ENCODE measurements around the gene SYNGR1. TPM values are rescaled to one million over a fixed set of nuclear protein-coding genes. Genes with fewer than 3 reads are reported as not detected.

SYNGR1 gene
- total RNA-seq, 1 donor from 2014 or later = 2.2 TPM

DNA sequence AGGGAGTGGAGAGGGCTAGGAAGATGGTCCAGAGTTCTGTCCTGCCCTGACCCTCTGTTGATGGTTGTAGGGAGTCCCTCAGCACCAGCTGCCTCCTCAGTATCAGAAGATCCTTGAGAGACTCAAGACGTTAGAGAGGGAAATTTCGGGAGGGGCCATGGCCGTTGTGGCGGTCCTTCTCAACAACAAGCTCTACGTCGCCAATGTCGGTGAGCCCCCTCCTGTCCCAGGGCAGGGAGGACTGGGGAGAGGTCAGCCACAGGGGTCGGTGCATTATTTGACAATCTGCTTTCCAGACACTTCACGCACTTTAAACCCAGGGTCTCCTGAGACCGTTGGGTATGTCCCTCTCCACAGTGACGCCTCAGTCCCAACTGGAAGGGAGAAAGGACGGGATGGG, 67.8 kb downstream of the SYNGR1 start:
- H3K27ac ChIP-seq = no peak overlapping the region
- TF ChIP-seq, protein P1, sequence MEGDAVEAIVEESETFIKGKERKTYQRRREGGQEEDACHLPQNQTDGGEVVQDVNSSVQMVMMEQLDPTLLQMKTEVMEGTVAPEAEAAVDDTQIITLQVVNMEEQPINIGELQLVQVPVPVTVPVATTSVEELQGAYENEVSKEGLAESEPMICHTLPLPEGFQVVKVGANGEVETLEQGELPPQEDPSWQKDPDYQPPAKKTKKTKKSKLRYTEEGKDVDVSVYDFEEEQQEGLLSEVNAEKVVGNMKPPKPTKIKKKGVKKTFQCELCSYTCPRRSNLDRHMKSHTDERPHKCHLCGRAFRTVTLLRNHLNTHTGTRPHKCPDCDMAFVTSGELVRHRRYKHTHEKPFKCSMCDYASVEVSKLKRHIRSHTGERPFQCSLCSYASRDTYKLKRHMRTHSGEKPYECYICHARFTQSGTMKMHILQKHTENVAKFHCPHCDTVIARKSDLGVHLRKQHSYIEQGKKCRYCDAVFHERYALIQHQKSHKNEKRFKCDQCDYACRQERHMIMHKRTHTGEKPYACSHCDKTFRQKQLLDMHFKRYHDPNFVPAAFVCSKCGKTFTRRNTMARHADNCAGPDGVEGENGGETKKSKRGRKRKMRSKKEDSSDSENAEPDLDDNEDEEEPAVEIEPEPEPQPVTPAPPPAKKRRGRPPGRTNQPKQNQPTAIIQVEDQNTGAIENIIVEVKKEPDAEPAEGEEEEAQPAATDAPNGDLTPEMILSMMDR (IDR thresholded peaks at IDR 0.05) = no peak
- no peaks in the 10 kb centered on the region for H3K27me3 ChIP-seq
- intact Hi-C loops (cut with DNase I) = no loop called here
- H3K36me3 ChIP-seq = peaks cover 67 to 72% of the 10 kb centered on the region in 2 donors
- no peaks in the 10 kb centered on the region for H3K9me3 ChIP-seq
- H3K4me3 ChIP-seq = no peak overlapping the region
- no peaks in the 10 kb centered on the region for H3K4me1 ChIP-seq
- DNase-seq (ENCODE audit: low spot score in 2 of 2) = no peak

DNA sequence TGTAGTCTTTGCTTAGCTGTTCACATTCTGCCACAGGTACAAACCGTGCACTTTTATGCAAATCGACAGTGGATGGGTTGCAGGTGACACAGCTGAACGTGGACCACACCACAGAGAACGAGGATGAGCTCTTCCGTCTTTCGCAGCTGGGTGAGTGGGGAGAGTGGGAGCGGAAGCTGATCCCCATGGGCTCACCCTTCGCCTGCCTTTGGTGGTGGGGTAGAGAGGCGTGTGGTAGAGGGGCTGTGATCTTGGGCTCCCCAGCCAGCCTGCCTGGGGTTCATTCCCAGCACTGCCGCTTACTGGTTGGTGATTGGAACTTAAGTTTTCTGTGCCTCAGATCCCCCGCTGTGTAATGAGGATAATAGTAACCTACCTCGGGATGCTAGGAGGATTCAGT, 68.9 kb downstream of the SYNGR1 start:
- no peaks in the 10 kb centered on the region for H3K4me1 ChIP-seq
- intact Hi-C loops (cut with DNase I) = no loop called here
- no peaks in the 10 kb centered on the region for H3K9me3 ChIP-seq
- no peak overlapping the region for H3K4me3 ChIP-seq
- TF ChIP-seq, protein P1 (IDR thresholded peaks at IDR 0.05) = no peak
- no peak overlapping the region for H3K27ac ChIP-seq
- H3K27me3 ChIP-seq = no peaks in the 10 kb centered on the region
- H3K36me3 ChIP-seq = peaks cover 68 to 80% of the 10 kb centered on the region in 2 donors
- DNase-seq (ENCODE audit: low spot score in 2 of 2) = no peak

DNA sequence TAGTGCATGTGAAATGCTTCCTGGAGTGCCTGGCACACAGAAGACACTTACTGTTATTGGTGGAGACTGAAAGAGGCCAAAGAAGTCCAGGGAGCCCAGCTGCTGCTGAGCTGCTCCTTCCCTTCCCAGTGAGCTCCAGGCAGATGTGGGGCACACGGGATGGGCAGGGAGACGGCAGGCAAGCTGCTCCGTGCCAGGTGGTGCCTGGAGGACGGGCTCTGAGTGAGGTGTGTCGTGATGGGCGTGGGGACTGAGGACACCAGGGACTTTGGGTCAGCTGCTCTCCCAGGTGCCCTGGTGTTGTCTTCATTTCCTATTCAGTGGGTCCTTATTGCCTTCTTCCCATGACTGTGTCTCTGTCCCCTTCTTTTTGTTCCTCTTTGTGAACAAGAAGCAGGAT, 69.3 kb downstream of the SYNGR1 start:
- H3K9me3 ChIP-seq = no peaks in the 10 kb centered on the region
- H3K27me3 ChIP-seq = no peaks in the 10 kb centered on the region
- H3K27ac ChIP-seq = no peak overlapping the region
- no peak overlapping the region for H3K4me3 ChIP-seq
- TF ChIP-seq, protein P1 (IDR thresholded peaks at IDR 0.05) = no peak
- no peaks in the 10 kb centered on the region for H3K4me1 ChIP-seq
- no peak for DNase-seq (ENCODE audit: low spot score in 2 of 2)
- peaks cover 68 to 80% of the 10 kb centered on the region in 2 donors for H3K36me3 ChIP-seq
- intact Hi-C loops (cut with DNase I) = no loop called here

DNA sequence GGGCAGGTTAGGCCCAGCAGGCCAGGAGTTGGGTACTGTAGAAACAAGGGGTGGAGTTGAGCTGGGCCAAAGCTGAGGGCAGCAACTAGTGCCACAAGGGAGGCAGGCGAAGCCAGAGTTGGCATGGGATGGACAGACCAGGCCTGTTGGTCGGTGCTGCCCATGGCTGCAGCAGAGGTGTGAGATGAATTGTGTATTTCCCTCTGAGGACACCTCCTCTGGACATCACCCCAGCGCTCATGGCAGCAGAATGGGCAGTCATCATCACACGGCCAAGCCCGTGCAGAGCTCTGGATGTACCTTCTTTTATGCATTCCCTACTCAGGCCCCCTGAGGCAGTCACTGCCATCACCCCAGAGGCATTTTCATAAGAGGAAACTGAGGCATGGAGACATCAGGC, 70.1 kb downstream of the SYNGR1 start:
- no peaks in the 10 kb centered on the region for H3K9me3 ChIP-seq
- no peak overlapping the region for H3K4me3 ChIP-seq
- H3K4me1 ChIP-seq = no peaks in the 10 kb centered on the region
- no peaks in the 10 kb centered on the region for H3K27me3 ChIP-seq
- H3K27ac ChIP-seq = no peak overlapping the region
- DNase-seq (ENCODE audit: low spot score in 2 of 2) = no peak
- intact Hi-C loops (cut with DNase I) = no loop called here
- TF ChIP-seq, protein P1 (IDR thresholded peaks at IDR 0.05) = no peak
- peaks cover 68 to 84% of the 10 kb centered on the region in 2 donors for H3K36me3 ChIP-seq

DNA sequence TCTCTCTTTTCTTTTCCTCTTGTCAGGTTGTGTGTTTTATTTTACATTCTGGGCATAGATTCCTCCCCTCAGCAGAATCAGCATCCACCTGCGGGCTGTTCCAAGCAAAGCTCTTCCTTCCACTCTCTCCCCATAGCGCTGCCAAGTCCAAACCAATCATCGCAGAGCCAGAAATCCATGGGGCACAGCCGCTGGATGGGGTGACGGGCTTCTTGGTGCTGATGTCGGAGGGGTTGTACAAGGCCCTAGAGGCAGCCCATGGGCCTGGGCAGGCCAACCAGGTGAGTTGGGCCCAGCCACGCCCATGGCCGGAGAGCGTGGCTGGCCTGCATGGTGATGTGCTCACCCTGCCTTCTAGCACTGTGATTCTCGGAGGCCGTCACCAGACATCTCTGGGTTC, 71.9 kb downstream of the SYNGR1 start:
- no peak for DNase-seq (ENCODE audit: low spot score in 2 of 2)
- H3K9me3 ChIP-seq = no peaks in the 10 kb centered on the region
- no peaks in the 10 kb centered on the region for H3K27me3 ChIP-seq
- no peak overlapping the region for H3K4me3 ChIP-seq
- intact Hi-C loops (cut with DNase I) = no loop called here
- H3K4me1 ChIP-seq = no peaks in the 10 kb centered on the region
- TF ChIP-seq, protein P1 (IDR thresholded peaks at IDR 0.05) = no peak
- no peak overlapping the region for H3K27ac ChIP-seq
- H3K36me3 ChIP-seq = peaks cover 60 to 70% of the 10 kb centered on the region in 2 donors

DNA sequence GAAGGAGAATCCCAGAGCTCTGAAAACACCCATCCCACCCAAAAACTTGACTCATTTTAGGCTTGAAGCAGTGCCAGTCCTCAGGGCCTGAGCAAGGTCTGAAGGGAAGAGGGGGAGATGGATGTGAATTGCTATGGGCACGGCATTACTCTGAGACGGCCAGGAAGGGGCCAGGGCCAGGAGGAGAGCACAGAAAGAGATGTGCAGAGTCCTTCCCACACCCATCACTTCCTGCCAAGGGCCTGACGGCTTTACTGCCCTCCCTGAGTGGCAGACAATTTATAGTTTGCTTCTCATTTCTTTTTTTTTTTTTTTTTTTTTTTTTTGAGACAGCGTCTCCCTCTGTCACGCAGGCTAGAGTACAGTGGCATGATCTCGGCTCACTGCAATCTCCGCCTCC, 72.3 kb downstream of the SYNGR1 start:
- intact Hi-C loops (cut with DNase I) = no loop called here
- H3K27me3 ChIP-seq = no peaks in the 10 kb centered on the region
- no peak for DNase-seq (ENCODE audit: low spot score in 2 of 2)
- TF ChIP-seq, protein P1 (IDR thresholded peaks at IDR 0.05) = no peak
- H3K36me3 ChIP-seq = peaks cover 60 to 70% of the 10 kb centered on the region in 2 donors
- H3K4me3 ChIP-seq = no peak overlapping the region
- H3K27ac ChIP-seq = no peak overlapping the region
- H3K9me3 ChIP-seq = no peaks in the 10 kb centered on the region
- H3K4me1 ChIP-seq = no peaks in the 10 kb centered on the region

Data from ascending aorta (tissue), 2 donors.